Nucleus accumbens (tissue), 56 donors: ENCODE measurements around the gene SMO.

ENCODE experiments used
- DNase-seq, 56 donors: peaks; one replicate each; lab custom pipeline; 2025; lab: John Stamatoyannopoulos, UW

Gene SMO

DNA sequence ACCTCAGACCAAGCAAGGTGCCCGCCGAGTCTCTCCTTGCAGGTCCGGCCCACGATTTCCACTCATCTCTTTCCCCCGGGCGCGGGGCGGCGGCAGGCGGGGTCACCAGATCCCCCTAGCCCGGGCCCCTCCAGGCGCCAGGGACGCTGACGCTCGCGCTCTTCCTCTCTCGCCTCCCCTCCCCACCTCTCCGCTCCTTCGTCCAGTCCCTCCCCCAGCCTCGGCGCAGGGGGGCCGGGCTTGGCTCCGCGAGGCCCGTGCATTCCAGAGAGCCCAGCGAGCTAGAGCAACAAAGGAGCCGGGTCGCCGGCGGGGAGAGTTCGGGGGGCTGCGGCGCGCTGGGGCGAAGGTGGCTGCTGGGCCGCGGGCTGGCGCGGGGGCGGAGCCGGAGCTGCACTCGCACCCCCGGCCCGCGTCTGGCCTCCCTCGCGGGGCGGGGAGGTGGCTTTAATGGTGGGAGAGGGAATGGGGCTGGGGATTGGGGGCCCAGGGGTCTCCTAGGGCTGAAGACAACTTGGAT is at the start of gene SMO:
Gene SMO (plus strand): TSS at position 262 of the 520 bp plus-strand sequence. CDS start 519 bp downstream, outside the sequence.
- peak in 15 of 56 donors; percentile 6 to 68 (median 20) for DNase-seq

DNA sequence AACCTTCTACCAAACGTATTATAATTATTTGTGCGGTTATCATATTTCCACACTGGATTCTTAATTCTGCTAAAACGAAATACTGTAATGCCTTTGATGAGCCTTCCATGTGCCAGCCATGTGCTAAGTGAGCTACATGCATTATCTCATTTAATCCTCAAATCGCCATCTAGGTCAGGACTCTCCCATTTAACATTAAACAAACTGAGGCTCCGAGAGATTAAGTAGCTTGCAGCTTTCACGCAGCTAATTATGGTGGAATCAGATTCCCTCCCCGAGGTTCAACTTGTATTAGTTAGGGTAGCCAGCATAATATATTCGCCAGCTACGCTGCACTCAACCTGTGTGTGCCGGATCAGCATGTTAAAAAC is 44.7 kb upstream of the SMO start:
- DNase-seq = no peak

DNA sequence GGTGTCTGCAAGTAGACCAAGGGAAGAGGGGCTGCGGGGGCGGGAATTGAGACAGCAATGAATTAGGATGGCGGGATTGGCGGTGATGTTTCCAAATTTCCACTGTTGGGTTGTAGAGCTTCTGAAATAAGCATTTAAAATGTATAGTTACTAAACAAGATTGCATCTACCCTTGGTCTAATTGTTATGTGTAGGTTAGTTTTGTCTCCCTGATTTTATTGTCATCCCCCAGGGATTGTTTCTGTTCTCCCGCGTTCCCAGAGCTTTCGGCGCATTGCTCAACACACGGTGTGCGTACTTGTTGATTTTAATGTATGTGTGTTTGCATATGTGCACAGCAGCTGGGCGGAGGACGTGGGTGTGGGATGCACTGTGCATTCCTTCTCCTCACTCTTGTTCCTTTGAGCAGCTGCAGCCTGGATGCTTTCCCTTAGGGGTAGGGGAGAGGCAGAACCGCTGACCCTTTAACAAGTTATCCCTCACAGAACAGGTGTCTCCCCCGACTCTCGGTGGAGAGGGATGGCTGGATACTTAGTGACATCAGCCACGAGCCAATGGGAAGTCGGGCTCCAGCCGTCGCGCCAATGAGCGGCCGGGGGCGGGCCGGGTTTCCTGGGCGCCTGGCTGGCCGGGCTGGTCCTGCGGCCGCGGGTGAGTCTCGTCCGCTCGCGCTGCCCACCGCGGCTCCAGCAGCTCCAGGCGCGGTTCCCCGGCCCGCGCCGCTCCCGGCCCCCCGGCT is 44.2 kb upstream of the SMO start, which contains the start of gene TSPAN33:
Gene TSPAN33 (plus strand): TSS at position 613 of the 739 bp plus-strand sequence. CDS start 274 bp downstream, outside the sequence.
- DNase-seq = peak; percentile 19 to 88 (median 69)

DNA sequence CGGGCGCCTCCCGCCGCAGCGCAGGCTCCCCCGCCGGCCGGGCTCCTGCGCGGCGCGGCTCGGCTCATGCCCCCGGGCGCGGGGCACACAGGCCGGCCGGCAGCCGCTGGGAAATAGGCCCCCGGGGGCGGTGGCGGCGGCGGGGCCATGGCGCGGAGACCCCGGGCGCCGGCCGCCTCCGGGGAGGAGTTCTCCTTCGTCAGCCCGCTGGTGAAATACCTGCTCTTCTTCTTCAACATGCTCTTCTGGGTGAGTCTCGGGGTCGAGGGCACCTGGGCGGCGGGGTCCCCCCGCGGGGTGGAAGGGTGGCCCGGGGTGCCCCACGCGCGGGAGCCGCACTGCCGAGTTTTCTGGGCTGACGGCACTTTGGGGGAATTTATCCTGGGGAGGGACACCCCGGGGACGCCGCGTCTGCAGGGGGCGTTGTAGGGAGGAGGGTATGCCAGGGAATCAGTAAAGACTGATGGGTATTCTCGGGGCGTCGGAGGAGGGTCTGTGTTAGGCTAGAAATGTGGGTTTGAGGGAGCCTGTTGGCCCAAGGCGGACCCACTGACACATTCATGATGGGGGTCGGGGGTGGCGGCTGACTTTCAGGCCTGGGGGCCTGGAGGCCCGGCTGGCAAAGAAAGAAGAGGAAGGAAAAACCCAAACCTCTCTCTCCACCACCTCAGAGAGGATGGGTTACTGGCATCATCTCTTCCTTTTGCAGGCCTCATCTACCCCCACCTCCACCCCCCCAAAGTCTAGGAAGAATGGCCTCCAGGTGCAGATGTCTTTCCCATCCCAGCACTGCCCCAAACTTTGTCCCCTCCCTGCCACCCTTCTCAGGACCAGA is 43.4 kb upstream of the SMO start:
- DNase-seq = peak in 2 of 56 donors; percentile 26 to 43

DNA sequence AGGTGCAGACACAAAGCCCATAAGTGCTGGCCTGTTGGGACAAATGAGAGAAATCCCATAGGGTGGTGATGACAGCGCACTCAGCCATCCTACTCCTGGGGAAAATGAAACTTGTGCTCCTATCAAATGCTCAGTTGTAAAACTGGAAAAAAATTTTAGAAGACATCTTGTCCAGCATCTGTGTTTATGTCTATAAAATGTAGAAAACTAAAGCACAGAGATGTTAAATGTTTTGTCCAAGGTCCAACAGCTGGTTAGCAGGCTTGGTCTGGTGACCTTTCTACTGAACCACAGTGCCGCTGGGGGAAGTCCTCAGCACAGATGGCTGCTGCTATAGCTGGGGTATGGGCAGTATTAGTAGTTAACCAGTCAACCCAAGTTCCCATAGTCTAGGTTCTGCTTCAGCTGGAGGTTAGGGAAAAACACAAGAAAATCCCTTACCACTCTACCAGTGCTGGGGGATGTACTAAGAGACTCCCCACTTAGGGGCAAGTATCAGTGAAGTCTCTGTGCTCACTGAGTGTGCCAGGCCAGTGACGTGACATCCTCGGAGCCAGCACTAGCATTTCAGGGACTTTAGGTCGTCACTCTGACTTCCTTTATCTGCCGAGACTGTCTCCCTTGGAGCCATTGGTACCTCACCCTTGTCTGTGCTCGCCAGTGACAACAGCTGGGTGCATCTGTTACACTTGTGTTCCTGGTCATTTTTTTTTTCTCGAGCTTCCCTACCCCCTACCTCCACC is 42.0 kb upstream of the SMO start:
- no peak for DNase-seq

DNA sequence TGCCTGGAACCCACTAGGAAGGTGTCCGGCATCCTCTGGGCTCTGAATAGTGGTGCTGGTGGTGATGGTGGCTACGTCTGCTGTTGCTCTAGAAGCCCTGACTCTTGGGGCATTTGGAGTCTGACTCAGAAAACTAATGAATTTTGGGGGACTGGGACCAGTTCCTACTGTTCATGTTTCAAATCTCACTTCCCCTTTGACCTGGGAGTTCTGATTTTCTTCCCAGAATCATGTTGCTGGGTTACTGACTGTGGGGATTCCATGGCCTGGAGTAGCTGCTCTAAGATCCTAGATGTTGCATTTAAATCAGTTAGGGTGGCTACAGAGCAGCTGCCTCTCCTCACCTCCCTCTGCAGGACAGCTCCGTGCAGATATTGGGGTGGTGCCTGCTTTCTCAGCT is 40.7 kb upstream of the SMO start:
- no peak for DNase-seq

DNA sequence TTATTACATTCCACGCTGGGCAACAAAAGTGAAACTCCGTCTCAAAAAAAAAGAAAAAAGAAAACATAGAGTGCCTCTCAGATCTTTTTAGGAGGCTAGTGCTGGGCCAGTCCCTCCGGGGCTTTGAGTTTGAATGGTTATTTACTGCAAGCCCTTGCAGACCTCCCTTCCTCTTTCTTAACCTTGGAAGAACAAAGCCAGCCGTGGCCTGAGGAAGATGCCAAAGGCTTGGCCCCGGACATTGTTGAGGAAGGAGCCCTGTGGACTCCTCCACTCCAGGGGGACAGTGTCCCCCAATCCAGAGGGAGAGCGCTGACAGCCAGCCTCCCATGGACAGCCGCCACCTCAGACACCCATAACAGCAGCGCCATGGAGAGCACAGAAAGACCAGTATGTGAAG is 38.9 kb upstream of the SMO start:
- DNase-seq = no peak

DNA sequence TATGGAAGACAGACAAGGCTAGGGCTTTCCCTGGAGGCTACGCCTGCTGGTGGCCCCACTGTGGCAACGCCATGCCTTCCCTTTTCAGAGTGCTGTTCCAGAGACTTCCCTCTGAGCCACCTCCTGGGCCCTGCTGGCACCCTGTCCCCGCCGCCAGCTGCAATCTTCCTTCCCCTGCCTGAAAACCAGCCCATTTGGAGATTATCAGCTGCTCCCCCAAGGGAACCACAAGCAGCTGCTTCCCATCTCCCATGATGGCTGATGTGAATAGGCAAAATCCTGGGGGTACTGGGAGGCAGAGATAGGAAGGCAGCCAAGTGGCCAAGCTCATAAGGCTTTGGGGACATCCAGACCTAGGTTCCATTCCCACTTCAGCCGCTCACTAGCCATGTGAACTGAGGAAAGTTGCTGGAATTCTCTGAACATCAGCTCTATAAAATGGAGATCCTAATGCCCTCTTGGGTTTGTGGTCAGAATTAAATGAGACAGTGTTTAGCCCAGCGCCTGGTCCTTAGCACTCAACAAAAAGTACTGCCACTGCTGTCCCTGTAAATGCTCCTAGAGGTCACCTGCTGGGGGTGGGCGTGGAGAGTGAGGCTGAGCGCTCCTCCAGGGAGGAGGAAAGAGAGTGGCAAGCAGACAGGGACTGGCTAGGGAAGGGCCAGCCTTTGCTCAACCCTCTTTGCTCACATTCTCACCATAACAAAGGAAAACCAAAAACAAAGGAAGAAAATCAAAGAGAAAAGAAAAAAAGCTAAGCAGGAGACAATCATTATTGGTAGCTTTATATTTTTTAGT is 38.0 kb upstream of the SMO start:
- DNase-seq = no peak

DNA sequence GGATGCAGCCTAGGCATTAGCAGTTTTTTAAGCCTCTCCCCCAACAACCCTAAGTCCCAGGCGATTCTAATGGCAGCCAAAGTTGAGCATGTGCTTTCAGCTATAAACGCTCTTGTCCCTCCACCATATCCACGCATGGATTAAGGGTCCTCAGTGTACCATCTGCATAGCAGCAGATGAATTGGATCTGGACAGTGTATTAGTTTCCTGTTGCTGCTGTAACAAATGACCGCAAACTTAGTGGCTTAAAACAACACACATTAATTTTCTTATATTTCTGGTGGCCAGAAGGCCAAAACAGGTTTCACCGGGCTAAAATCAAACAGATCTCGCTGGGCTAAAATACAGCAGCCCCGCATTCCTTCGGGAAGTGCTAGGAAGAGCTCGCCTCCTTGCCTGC is 30.8 kb upstream of the SMO start:
- DNase-seq = no peak

DNA sequence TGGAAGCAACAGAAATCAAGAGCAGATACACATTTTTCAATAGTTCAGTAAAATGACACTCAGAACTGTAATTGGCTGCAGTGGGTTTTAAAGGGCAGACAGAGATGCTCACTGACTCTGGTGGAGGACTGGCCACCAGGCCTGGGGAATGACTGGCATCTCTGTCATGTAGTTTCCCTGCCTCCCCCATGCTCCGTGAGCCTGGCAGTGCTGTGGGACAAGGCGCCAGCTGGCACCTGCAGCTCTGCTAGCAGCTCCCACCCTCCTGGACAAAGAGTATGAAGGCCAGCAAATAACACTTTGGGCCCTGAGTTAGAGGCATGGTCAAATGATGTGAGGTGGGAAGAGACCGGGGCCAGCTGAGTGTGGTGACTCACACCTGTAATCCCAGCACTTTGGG is 28.9 kb upstream of the SMO start:
- no peak for DNase-seq

DNA sequence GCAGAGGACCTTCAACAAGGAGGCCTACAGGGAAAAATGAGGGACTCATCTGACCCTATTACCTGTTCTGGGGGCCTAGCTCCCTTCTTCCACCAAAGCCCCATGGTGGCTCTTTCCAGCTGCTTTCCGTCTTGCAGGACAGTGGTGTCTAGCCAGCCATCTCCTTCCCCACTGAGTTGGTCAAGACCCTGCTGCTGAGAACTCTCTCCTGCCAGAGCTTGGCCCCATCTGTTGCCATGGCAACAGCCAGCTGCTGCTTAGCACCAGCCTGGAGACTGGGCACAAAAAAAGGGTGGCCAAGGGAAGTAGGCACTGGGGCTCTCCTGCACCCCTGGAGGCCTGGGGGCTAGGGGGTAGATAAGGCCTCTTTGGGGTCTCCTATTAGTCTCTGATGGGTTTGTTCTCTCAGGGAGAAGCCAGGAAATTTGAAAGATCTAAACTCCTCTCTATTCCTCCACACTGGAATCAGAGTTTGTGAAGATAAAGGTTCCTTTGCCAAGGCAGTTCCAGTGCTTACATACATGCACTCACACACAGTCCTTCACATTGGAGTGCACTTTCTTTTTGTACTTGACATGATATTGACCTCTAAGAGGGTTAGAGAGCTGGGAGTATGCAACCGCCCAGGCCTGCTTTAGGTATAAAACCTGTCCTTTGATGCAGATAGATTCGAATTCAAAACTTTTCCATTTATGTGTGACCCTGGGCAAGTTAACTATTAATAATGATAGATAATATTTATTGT is 28.1 kb upstream of the SMO start:
- DNase-seq = peak in 3 of 56 donors; percentile 9 to 24 (median 10)

DNA sequence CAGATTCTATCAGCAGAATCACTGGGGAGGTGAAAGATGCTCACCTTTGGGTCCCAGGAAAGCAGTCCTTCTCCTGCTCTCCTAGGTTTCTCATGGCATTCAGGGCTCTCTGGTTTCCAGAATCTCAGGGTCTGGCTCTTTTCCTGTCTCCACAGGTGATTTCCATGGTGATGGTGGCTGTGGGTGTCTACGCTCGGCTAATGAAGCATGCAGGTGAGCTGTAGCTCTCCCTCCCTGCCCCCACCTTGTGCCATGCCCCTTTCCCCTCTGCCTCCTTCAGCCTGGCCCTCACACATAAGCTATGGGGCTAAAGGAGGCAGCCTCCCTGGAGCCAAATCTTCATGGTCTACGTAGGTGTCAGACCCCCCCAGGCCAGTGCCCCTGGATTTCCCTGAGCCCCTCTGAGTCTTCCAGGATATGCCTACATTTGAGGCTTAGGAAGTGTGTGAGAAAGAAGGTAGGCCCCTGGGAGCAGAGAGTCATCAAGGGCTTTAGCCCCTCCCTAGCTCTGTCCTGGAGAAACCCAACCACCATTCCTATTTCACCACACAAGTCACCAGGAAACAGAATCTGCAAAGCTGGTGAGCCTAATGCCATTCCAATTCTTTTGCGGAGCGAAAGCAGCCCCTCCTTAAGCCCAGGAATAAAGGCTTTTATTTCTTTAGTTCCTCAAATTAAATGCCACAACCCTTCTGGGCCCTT is 26.8 kb upstream of the SMO start:
- no peak for DNase-seq

DNA sequence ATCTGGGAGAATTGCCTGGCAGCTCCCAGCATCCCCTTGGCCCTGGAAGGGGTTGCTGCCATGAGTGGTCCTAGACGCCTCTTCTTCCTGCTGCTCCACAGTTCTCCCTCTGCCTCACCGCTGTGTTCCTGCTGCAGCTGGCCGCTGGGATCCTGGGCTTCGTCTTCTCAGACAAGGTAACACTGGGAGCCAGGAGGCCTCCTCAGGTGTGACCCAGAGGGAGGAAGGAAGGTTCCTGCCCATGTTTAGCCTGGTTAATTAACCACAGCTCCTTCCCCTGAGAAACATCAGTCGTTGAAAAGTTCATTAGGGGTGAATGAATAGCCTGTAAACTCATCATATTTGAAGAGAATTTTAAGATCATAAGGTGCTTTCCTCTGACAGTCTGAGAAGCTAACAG is 25.7 kb upstream of the SMO start:
- DNase-seq = no peak

DNA sequence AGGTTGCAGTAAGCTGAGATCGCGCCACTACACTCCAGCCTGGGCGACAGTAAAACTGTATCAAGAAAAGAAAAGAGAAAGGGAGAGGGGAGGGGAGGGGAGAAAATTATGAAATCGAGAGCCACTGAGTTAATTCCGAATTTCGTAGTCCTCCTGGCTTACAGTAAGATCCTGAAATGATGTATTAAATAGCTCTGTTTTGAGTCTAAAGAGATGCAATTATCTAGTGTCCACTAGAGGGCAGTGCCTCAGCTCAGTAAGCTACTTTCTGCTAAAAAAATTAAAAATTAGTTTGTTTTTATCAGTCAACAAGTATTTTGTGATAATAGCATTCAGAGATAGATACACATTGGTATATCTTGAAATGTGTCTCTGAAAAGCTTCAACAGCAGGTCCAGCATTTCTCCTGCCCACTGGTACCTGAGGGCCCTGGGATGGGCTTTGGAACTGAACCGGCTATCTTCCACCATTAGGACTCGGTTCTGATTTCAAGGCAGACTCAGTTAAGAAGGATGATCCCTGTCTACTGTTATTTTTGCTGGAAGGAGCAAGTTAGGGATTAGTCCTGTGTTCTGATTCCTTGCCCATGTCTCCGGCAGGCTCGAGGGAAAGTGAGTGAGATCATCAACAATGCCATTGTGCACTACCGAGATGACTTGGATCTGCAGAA is 24.4 kb upstream of the SMO start:
- DNase-seq = peak in 1 of 56 donors; percentile 9

DNA sequence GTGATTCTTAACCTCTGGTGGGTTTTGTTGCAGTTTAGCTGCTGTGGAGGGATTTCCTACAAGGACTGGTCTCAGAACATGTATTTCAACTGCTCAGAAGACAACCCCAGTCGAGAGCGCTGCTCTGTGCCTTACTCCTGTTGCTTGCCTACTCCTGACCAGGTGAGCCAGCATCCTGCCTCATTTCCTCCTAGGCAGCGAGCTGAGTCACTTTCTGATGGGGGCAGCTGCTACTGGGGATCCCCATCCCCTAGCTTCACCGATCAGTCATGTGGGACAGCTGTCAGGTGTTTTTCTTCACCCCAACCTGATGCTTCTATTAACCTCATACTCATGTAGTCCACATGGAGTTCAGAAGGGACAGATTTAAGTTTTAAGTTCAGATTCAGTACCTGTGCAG is 21.7 kb upstream of the SMO start:
- DNase-seq = no peak

DNA sequence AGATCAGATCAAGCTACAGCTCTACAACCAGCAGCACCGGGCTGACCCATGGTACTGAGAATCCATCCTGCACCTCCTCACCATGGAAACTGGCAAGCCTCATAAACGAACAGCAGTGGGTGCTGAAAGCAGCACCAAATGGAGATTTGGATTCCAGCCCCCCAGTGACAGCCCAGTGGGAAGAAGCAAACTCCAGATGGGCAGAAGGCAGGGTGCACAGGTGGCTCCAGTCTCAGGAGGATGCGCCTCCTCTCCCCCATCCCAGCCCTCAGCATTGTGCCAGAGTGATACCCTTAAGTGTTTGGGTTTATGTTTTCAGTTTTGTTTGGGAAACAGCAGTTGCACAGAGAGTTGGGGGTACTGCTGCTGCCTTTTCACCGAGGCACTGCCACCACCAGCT is 20.6 kb upstream of the SMO start:
- no peak for DNase-seq

DNA sequence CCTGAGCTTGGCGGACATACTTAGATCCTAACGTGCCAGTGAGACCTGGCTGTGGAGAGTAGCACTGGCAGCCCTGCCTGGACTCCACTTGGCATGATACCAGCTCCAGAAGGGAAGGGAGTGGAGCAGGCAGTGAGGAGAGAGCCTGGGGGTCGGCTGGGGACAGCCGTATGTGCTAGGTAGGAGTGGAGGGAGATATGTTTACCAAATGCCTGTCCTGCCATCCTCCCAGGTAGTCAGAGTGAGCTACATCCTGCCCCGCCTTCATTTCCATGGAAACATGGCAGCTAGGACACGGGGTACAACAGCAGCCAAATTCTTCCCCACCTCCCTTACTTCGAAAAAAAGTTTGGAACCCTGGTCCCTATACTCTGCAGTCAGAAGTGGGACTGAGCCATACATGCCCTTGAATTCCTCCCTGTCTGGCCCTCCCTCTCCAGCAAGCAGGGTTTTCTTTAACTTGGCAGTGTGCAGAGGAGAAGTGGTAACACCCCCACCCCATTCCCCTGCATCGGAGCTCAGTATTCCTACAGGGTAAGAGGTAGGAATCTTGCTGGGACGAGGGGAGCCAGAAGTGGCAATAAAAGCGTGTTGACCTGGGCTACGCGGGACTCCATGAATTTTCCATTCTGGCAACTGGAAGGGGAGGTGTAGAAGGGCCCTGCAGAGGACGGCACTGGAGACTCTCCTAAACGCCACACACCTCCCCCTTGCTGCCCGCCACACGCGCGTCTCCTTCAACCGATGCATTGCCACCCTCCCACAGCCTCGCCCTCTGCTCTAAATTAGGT is 20.0 kb upstream of the SMO start:
- DNase-seq = no peak
